ENCODE measurements around the gene HYCC1.
"Not testable (repeated sequence)": the region's sequence is repeated elsewhere in the genome, so short reads cannot be mapped to it uniquely, and the experiment has no call there.

HYCC1 gene

DNA sequence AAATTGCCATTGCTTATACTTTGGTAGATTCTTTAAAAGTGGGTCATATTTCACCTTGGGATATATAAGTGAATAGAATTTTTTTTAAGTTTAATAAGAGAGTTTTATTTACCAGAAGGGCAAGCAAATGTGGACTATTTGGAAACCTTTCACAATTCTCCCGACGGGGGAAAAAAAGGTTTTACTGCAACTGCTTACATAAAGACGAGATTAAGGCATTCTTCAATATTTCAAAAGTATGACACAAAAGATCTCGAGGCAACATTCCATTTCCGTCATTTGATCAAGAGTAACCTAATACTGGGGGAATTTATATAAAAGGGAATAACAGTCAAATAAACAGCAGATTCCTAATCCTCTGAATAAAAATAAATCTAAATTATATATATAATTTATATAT is 28.5 kb downstream of the HYCC1 start:
- DNase-seq (ENCODE audit: low read depth in 3 of 3), result no peak

DNA sequence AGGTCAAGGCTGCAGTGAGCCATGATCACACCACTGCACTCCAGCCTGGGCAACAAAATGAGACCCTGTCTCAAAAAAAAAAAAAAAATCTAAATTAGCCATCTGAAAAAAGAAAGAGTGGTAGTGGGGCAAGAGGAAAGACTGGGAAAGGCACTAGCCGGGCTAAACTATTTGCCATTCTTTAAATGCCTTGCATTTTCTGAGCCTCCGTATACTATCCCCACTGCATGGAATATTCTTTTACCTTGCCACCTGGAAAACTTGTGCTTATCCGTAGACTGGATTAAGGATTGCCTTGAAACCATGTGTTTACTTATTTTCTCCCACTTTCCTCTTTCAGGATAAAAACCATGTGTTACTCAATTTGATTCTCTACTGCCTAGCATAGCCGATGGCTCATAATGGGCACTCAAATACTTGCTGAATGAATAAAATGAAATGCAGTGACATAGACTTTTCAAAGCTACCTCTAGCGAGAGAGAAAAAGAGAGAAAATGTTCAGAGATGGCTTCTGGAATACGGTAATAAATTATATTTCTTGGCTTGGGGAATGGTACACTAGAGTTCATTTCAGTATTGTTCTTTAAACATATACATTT is 30.6 kb downstream of the HYCC1 start:
- DNase-seq (ENCODE audit: low read depth in 3 of 3), result no peak

DNA sequence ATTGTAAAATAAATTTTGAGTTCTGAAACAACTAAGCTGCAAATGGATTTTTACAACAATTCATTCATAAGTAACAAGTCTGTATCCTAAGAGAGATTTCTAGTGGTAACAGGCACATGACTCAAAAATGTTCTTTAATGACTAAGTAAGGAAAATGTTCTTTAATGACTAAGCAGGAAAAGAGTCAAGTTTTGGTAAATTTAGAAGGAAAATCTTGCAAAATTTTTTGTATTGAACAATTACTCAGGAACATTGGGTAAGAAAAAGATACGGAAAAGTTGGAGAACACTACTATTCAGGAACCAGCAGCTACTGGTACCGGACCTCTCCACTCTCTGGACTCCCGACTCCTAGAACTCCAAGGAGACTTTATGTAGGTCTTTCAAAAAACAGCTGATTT is 33.5 kb downstream of the HYCC1 start:
- no peak for DNase-seq (ENCODE audit: low read depth in 3 of 3)

DNA sequence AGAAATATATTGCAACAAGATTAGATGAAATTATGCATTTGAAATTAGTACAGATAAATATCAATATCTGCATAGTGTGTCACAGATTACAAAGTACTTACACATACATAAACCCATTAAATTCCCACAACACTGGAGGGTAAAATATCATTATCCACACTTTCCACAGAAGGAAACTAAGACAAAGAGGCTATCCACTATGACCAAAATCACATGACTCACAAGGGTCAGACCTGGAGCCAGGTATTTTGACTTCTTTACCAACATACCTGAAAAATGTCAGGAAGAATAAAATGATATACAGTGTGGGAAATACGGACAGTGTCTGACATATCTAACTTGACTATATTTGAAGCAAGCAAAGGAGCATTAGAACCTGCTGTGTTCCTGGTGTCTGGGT is 34.1 kb downstream of the HYCC1 start:
- no peak for DNase-seq (ENCODE audit: low read depth in 3 of 3)

DNA sequence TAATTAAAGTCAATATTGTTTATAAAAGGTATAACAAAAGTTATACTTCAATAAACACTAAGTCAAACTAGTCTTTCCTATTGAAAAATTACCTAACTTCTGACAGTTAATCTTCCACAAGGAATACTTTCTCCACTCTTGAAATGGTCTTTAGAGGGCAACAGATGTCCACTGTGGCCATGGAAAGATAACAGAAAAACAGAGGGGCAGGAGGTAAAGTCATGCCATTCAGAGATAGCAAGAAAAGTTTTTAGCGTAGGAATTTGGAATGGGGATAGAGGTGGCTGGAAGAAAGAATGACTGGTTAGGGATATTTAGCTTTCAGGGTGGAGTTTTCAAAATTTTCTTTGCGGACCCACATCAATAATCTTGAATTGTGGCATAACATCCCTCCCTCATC is 34.7 kb downstream of the HYCC1 start:
- DNase-seq (ENCODE audit: low read depth in 3 of 3), result no peak

DNA sequence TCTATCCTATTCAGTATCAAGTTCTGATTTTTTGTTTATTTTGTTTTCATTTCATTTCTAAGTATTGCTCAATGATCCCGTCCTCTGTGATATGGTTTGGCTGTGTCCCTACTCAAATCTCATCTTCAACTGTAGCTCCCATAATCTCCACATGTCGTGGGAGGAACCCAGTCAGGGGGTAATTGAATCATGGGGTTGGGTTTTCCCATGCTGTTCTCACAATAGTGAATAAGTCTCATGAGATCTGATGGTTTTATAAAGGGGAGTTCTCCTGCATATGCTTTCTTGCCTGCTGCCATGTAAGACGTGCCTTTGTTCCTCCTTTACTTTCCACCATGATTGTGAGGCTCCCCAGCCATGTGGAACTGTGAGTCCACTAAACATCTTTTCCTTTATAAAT is 39.3 kb downstream of the HYCC1 start:
- not testable (repeated sequence) for DNase-seq (ENCODE audit: low read depth in 3 of 3)

DNA sequence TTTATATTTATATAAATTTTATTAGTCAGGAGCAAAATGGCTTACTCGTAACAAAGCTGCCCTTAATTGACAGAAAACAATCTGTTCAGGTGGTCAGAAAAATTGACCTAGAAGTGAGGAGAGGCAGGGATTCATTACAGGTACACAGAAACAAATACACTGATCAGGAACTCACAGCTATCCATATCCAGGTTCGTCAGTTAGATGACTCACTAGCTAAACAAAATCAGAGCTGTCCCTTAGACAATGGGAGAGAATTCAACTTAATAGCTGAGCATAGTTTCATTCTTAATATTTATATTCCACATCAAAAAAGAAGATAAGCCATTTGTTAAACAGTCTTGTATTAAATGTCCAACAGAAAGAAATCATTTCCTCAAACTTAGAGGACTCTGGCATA is 41.7 kb downstream of the HYCC1 start:
- no peak for DNase-seq (ENCODE audit: low read depth in 3 of 3)

DNA sequence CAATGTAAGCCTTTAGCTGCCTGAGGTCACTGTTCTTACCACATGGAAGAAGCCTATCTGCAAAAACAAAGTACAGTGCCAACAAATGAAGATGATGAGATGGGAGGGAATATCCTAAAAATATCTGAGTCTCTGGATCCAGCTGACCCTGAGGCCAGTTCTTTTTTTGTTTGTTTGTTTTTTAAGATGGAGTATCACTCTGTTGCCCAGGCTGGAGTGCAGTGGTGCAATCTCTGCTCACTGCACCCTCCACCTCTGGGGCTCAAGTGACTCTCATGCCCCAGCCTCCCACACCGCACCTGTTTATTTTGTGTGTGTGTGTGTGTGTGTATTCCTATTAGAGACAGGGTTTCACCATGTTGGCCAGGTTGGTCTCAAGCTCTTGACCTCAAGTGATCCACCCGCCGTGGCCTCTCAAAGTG is 44.9 kb downstream of the HYCC1 start:
- DNase-seq (ENCODE audit: low read depth in 3 of 3), result no peak
